GM18519 (cell line): ENCODE results near the gene CIB2.
"Not testable (repeated sequence)": the region's sequence is repeated elsewhere in the genome, so short reads cannot be mapped to it uniquely, and the experiment has no call there.

Experiments
- ATAC-seq: cut with Tn5 transposase; IDR thresholded peaks from one replicate; pipeline ENCODE4 v1.9.1; 2021; ENCODE audit warnings: mild to moderate bottlenecking, moderate library complexity; ENCODE audit not compliant: unreplicated experiment, low FRiP score

CIB2 gene

GRCh38 chr15:78131295-78132061 lies at the start of gene CIB2:
Gene CIB2 (minus strand): TSS chr15:78131445. CDS start chr15:78131215, 230 bp downstream.
- peak; percentile 51 for ATAC-seq

DNA sequence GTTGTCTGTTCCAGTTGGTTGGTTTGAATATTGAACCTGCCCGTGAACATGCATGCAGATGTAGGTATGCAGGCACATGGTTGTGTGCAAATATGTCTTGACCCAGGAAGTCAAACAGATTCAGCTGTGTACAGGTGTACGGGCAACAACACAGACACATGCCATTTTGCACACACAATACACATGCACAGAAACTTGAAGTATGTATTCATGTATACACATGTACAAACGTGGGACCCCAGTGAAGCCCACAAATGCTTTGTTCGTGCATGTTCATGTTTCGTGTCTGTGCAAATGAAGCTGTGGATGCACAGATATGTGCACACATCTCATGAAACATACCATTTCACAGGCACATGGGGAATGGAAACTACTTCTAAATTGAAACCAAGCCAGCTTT lies 48.7 kb upstream of the CIB2 start:
- ATAC-seq: no peak

DNA sequence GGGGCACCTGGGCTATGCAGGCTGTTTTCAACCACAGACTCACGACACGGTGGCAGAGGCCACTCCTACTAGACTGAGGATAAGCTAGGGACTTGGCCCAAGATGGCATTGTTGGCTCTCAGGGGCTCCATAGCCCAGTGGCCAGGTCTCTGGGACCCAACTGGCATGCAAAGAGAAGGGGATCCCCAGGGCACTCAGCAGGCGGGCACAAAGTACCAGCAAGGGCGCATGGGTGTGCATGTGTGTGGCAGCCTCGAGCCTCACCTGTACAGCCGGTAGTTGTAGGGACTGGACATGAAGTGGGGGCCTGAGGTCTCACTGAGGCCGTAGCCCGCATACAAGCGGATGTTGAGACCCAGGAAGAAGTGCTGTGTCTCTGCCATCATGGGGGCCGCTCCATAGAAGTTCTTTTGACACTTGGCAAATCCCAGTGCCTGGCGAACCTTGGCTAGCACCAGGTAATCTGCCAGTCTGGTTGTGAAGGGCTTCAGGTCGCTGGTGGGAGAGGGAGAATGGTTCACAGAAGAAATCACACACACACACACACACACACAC lies 48.1 kb upstream of the CIB2 start:
- ATAC-seq: no peak

DNA sequence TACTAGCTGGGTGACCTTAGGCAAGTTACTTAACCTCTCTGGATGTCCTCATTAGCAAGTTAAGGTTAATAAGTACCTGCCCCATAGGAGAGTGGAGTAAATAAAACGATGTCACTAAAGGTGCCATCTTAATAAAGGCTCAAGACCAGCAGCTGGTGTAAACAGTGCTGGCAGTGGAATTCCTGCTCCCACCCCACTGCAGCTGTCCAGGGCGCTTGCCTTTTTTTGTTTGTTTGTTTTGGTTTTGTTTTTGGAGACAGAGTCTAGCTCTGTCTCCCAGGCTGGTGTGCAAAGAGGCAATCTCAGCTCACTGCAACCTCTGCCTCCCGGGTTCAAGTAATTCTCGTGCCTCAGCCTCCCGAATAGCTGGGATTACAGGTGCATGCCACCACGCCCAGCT lies 46.8 kb upstream of the CIB2 start:
- ATAC-seq: no peak

GRCh38 chr15:78177447-78177873 lies 46.2 kb upstream of the CIB2 start:
- ATAC-seq: no peak

- ATAC-seq: no peak
Measured at GRCh38 chr15:78175330-78175729, 44.1 kb upstream of the CIB2 start.

DNA sequence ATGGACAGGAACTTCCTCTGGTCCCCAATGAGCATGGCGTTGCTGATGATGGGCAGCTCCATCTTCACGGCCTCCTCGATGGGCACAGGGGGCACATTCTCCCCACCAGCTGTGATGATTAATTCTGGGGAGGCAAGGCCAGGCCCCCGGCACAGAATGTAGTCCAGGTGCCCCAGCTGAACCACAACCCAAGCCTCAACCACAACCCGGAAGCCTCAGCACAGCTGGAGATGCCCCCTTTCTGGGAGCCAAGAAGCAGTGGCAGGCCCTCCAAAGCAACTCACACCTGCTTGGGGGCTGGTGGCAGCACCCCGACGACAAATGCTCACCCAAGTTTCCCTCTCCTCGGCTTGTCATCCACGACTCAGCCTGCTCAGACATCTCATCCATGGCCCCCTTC lies 43.2 kb upstream of the CIB2 start:
- no peak for ATAC-seq

- no peak for ATAC-seq
Measured at GRCh38 chr15:78171864-78172472, 40.7 kb upstream of the CIB2 start.

- no peak for ATAC-seq
Measured at GRCh38 chr15:78170848-78171773, 39.9 kb upstream of the CIB2 start.

GRCh38 chr15:78168608-78169007 lies 37.4 kb upstream of the CIB2 start:
- ATAC-seq: no peak

GRCh38 chr15:78167227-78167888 lies 36.1 kb upstream of the CIB2 start:
- ATAC-seq: no peak

DNA sequence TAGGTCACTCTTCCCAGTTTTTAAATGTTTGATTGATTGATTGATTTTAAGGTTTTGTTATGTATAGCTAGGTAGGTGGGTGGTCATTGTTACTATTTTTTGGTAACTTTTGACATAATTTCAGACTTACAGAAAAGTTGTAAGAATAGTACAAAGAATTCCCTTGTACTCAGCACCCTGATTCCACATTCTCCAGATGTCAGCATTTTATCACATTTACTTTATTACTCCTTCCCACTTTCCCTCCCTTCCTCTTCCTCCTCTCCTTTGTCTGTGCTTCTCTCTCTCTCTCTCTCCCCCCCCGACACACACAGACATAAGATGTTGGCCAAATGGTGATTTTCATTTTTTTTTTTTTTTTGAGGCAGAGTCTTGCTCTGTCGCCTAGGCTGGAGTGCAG lies 32.8 kb upstream of the CIB2 start:
- ATAC-seq: no peak

- ATAC-seq: no peak
Measured at GRCh38 chr15:78162038-78162437, 30.8 kb upstream of the CIB2 start.

GRCh38 chr15:78159395-78159794 lies 28.1 kb upstream of the CIB2 start:
- ATAC-seq: no peak

DNA sequence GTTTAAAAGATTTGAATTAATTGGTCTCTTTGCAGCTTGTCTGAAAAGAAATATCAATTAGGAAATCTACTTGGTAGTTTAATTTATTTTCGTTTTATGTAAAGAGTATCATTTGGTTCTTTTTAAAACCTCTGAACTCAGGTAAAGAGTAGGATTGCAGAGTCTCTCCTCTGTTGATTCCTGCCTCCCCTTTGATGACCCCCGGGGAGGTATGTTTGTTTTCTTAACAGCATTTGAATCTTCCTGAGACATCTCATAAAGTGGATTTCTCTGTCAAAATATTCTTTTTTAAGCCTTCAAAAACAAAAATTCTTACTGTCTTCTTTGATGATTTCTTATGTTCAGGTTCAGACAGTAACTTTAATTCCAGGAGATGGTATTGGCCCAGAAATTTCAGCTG lies 26.0 kb upstream of the CIB2 start:
- no peak for ATAC-seq

- ATAC-seq: no peak
Measured at GRCh38 chr15:78156653-78157052, 25.4 kb upstream of the CIB2 start.

DNA sequence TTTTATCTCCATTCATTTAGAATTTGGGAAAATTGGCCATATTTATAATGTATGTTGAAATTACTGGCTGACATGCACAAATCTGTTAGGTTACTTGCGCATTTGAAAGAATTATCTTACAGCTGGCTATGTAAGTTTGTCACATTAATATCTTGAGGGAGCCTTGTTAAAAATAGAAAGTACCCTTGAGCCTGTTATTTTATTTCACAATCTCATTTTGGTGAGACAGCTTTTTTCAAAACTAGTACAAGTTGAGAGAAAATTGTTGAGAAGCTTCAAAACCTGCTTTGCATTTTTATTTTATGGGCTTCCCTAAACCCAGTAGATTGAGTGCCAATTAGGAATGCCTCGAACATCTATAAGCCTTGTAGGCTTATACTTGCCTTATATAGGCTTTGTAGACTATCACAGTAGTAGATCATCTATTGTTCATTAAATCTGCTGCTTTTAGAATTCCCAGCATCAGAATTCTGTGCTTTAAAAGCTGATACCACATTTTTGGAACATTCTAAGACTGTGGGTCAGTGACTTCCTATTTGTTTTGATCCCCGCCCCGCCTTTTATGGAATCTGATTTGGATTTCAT lies 24.2 kb upstream of the CIB2 start:
- no peak for ATAC-seq

- ATAC-seq: no peak
Measured at GRCh38 chr15:78154955-78155354, 23.7 kb upstream of the CIB2 start.

GRCh38 chr15:78151075-78151474 lies 19.8 kb upstream of the CIB2 start:
- not testable (repeated sequence) for ATAC-seq
